Measurements from ENCODE around the gene MUC6.
A peak's percentile ranks its signal among the peaks of the same experiment; 100 is the strongest.

Gene MUC6

DNA sequence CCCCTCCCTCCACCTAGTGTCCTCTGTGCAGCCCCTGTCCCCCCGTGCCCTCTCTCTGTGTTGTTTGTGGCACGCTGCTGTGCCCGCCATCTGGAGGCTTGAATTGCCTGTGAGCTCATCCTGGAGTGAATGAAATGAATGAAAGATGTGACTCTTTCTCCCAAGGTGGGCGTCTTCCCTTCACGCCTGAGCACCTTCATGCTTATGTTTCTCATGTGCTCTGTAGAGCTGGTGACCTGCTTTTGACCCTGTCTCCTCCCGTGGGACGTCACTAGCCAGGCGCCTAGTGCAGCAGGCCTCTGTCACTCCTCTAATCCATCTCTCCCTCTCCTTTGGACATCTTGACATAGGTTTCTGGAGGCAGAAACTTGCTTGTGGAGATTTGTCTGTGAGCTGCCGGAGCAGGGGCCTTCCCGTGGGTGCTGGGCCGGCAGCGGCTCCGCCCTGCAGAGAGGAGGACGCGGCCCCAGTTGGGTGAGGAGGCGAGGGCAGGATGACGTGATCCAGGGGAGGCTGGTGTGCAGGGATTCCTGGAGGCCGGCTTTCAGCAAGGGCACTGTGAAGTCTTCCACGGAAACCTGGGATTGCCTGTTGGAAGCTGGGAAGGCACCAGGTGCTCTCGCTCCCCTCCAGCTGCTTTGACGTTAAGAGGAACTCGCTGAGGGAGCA lies 40.6 kb downstream of the MUC6 start:
- no peak overlapping the region for H3K4me3 ChIP-seq (ENCODE audit: low read depth, low read length)
- peak; percentile 20 for DNase-seq (ENCODE audit: low read depth, low spot score)
- in situ Hi-C loops (cut with HindIII; ENCODE audit: low sequenced_read_pairs): no loop called here
- TF ChIP-seq, protein P1, sequence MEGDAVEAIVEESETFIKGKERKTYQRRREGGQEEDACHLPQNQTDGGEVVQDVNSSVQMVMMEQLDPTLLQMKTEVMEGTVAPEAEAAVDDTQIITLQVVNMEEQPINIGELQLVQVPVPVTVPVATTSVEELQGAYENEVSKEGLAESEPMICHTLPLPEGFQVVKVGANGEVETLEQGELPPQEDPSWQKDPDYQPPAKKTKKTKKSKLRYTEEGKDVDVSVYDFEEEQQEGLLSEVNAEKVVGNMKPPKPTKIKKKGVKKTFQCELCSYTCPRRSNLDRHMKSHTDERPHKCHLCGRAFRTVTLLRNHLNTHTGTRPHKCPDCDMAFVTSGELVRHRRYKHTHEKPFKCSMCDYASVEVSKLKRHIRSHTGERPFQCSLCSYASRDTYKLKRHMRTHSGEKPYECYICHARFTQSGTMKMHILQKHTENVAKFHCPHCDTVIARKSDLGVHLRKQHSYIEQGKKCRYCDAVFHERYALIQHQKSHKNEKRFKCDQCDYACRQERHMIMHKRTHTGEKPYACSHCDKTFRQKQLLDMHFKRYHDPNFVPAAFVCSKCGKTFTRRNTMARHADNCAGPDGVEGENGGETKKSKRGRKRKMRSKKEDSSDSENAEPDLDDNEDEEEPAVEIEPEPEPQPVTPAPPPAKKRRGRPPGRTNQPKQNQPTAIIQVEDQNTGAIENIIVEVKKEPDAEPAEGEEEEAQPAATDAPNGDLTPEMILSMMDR (IDR thresholded peaks at IDR 0.05; ENCODE audit: low read depth, low read length): no peak

DNA sequence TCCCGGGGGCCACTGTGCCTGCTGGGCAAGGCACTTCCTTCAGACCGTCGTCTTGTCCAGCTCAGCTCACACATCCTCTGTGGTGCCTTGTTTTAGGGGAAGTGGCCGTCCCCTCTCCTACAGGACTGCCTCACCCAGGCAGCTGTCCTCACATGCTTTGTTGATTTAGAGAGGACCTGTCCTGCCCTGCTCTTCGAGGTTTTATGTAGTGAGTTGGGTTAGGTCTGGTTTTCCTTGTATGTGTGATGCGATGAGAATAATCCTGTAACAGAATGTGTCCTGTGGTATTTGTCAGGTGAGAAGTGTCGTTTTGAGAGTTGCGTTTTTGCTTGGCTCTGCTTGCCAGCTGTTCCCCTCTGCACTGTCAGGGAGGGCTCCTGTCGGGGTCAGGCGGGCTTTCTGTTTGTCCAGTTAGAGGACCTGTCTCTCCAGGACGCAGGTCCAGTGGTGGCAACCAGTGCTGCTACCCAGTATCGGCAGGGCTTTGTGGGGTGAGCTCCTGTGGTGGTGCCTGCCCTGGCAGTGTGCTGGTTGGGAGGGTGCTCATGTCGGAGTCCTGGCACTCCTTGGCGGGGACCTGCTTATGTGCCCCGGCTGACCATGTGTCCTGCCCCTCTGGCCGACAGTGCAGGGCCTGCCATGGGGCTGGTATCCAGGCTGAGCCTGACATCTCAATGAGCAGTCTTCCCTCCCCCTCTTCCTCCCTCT lies 41.3 kb downstream of the MUC6 start:
- TF ChIP-seq, protein P1 (IDR thresholded peaks at IDR 0.05; ENCODE audit: low read depth, low read length): no peak
- no peak overlapping the region for H3K4me3 ChIP-seq (ENCODE audit: low read depth, low read length)
- in situ Hi-C loops (cut with HindIII; ENCODE audit: low sequenced_read_pairs): no loop called here
- no peak for DNase-seq (ENCODE audit: low read depth, low spot score)

DNA sequence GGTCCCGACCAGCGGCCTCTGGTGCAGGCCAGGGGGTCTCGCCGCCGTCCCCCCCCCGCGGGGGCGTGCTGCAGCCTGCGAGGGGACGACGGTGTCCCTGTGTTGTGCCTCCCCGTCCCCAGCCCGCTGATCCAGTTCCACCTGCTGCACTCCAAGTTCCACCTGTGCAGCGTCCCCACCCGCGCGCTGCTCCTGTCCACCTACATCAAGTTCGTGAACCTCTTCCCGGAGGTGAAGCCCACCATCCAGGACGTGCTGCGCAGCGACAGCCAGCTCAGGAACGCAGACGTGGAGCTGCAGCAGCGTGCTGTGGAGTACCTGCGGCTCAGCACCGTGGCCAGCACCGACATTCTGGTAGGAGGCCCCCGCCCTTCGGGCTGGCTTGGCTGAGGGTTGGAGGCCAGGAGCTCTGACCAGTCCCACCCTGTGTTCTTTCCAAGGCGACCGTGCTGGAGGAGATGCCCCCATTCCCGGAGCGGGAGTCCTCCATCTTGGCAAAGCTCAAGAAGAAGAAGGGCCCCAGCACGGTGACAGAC lies 42.8 kb downstream of the MUC6 start:
- TF ChIP-seq, protein P1 (IDR thresholded peaks at IDR 0.05; ENCODE audit: low read depth, low read length): no peak
- in situ Hi-C loops (cut with HindIII; ENCODE audit: low sequenced_read_pairs): no loop called here
- DNase-seq (ENCODE audit: low read depth, low spot score): no peak
- no peak overlapping the region for H3K4me3 ChIP-seq (ENCODE audit: low read depth, low read length)

DNA sequence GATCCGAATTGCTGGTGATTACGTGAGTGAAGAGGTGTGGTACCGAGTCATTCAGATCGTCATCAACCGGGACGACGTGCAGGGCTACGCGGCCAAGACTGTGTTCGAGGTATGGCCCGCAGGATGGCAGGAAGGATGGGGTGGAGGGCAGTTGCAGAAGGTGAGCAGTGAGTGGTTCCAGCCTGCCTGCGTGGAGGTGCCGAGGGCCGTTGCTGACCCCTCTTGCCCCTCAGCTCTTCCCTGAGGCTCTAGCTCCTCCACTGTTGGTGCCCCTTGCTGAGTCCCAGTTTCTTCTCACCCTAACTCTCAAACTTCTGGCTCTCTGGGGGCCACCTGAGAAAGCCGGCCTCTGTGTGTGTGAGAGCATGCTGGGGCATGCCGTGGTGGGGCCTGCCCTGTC lies 43.9 kb downstream of the MUC6 start:
- in situ Hi-C loops (cut with HindIII; ENCODE audit: low sequenced_read_pairs): no loop called here

DNA sequence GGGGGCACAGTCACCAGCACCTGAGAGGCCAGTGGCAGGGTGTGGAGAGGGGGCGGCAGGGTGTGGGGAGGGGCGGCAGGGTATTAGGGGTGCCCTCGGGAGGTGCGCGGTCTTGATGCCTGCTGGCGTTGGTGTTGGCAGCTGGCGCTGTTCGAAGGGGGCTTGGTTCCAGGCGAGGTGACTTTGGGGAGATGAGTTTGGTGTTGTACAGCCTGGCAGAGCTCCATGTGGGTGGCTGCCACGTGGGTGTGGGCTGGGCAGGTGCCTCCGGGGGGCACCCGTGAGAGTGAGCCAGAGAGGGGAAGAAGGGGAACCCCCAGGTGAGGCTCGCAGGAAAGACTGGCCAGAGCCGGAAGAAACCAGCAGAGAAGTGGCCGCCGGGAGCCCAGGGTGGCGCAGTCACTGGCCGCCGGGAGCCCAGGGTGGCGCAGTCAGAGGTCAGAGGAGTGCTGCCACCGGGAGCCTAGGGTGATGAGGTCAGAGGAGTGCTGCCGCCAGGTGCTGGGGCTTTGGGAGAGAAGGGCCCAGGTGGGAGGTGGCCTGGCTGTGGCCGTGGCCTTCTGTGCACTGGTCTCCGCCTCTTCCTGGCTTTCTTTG lies 44.7 kb downstream of the MUC6 start:
- in situ Hi-C loops (cut with HindIII; ENCODE audit: low sequenced_read_pairs): no loop called here
- no peak for DNase-seq (ENCODE audit: low read depth, low spot score)
- TF ChIP-seq, protein P1 (IDR thresholded peaks at IDR 0.05; ENCODE audit: low read depth, low read length): no peak
- no peak overlapping the region for H3K4me3 ChIP-seq (ENCODE audit: low read depth, low read length)

More for the DNA sequence above, 43.9 kb downstream of the MUC6 start:
- no peak for DNase-seq (ENCODE audit: low read depth, low spot score)
- TF ChIP-seq, protein P1 (IDR thresholded peaks at IDR 0.05; ENCODE audit: low read depth, low read length): no peak
- no peak overlapping the region for H3K4me3 ChIP-seq (ENCODE audit: low read depth, low read length)

DNA sequence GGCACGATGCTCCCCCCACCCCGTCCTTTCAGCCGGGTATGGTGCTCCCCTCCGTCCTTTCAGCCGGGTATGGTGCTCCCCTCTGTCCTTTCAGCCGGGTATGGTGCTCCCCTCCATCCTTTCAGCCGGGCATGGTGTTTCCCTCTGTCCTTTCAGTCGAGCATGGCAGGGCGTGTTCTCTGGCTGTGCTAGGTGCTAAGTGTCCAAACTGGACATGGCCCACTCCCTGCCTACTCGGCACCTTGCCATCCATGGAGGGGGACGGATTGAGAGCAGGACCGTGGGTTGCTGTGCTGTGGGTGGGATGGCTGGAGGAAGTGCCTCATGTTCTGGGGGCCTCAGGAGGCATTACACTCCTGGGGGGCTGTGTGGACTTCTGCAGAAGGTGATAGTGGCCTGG lies 45.5 kb downstream of the MUC6 start:
- in situ Hi-C loops (cut with HindIII; ENCODE audit: low sequenced_read_pairs): no loop called here
- TF ChIP-seq, protein P1 (IDR thresholded peaks at IDR 0.05; ENCODE audit: low read depth, low read length): no peak
- H3K4me3 ChIP-seq (ENCODE audit: low read depth, low read length): no peak overlapping the region
- no peak for DNase-seq (ENCODE audit: low read depth, low spot score)
